Kidney (tissue), 14 donors: ENCODE results near the gene WWOX. TPM values are rescaled to one million over a fixed set of nuclear protein-coding genes. Genes with fewer than 3 reads are reported as not detected.

Experiments
- DNase-seq, 5 donors: peaks; one replicate each; pipeline ENCODE4 v3.0.0-alpha.2; 2013 to 2020
- FAIRE-seq: peaks from 2 replicates; lab custom pipeline; 2012; peaks lifted over from hg19 to GRCh38; lab: Jason Lieb, UNC
- H3K27ac ChIP-seq, 2 donors: one replicate each; pipeline ENCODE4 v1.7.0; 2013; ENCODE audit warnings: low read depth in 2 of 2, low read length in 2 of 2, inconsistent platforms in 1 of 2
- H3K27me3 ChIP-seq: one replicate; pipeline ENCODE4 v1.7.1; 2013; ENCODE audit warnings: low read length, inconsistent platforms; ENCODE audit not compliant: control insufficient read depth, insufficient read depth
- H3K36me3 ChIP-seq, 3 donors: one replicate each; pipeline versions ENCODE4 v1.7.0 to v1.7.1; 2013; ENCODE audit warnings: low read length in 3 of 3, control low read depth in 1 of 3, inconsistent platforms in 1 of 3; ENCODE audit not compliant: insufficient read depth in 3 of 3, control insufficient read depth in 2 of 3
- H3K4me1 ChIP-seq, 3 donors: one replicate each; pipeline versions ENCODE4 v1.7.0 to v1.7.1; 2013; ENCODE audit warnings: low read length in 3 of 3, inconsistent platforms in 1 of 3, low read depth in 1 of 3; ENCODE audit not compliant: control insufficient read depth in 2 of 3, insufficient read depth in 2 of 3
- H3K4me3 ChIP-seq, 3 donors: one replicate each; pipeline versions ENCODE4 v1.7.0 to v1.8.1; 2013; ENCODE audit warnings: low read length in 3 of 3, control low read depth in 1 of 3, inconsistent platforms in 1 of 3
- H3K9ac ChIP-seq, 3 donors: one replicate each; pipeline versions ENCODE4 v1.7.0 to v1.7.1; 2013; ENCODE audit warnings: low read length in 3 of 3, control low read depth in 1 of 3, inconsistent platforms in 1 of 3
- H3K9me3 ChIP-seq, 3 donors: one replicate each; pipeline versions ENCODE4 v1.7.0 to v1.7.1; 2013; ENCODE audit warnings: low read length in 3 of 3, control low read depth in 1 of 3, inconsistent platforms in 1 of 3; ENCODE audit not compliant: control insufficient read depth in 2 of 3, insufficient read depth in 1 of 3
- intact Hi-C: fragments of 100-400 bp; cut with DNase I; formaldehyde crosslinking; loops from one replicate; pipeline ENCODE4 v1.11.1; 2022
- polyA plus RNA-seq: library from polyadenylated mRNA; stranded (reverse); fragments of 350-450 nt; fragmentation: Illumina TruSeq; extraction: RNeasy Lipid Tissue Mini Kit (QIAGEN cat#74804); gene quantifications from one replicate; pipeline ENCODE4 v1.2.3, GENCODE V29; 2014; ENCODE audit warnings: low read depth, low replicate concordance; ENCODE audit not compliant: insufficient read depth
- total RNA-seq: library from RNA; stranded (reverse); fragmentation: NEBNext Ultra II Directional; extraction: Animal tissue kit (Norgen Biotek cat#: 25700); gene quantifications from one replicate; pipeline ENCODE4 v1.2.1, GENCODE V29; 2021
- TF ChIP-seq, protein P1 (sequence below): IDR thresholded peaks from 3 replicates; pipeline ENCODE4 v1.5.1; 2012; ENCODE audit warnings: mild to moderate bottlenecking, moderate library complexity, borderline replicate concordance; ENCODE audit not compliant: insufficient read depth; ENCODE audit errors: extremely low read depth
- donor health status: control.
- donor health status: control.
- donor health status: control.
- donor health status: control.
- donor health status: control.
- donor health status: DM: yes; HTN: yes; CAD: no.
- donor health status: Normal renal cell carcinoma (clear cell type).

The WWOX gene
- total and polyA plus RNA-seq, 2 donors from 2014 or later, result 22.5 to 30.3 TPM

- TF ChIP-seq, protein P1, sequence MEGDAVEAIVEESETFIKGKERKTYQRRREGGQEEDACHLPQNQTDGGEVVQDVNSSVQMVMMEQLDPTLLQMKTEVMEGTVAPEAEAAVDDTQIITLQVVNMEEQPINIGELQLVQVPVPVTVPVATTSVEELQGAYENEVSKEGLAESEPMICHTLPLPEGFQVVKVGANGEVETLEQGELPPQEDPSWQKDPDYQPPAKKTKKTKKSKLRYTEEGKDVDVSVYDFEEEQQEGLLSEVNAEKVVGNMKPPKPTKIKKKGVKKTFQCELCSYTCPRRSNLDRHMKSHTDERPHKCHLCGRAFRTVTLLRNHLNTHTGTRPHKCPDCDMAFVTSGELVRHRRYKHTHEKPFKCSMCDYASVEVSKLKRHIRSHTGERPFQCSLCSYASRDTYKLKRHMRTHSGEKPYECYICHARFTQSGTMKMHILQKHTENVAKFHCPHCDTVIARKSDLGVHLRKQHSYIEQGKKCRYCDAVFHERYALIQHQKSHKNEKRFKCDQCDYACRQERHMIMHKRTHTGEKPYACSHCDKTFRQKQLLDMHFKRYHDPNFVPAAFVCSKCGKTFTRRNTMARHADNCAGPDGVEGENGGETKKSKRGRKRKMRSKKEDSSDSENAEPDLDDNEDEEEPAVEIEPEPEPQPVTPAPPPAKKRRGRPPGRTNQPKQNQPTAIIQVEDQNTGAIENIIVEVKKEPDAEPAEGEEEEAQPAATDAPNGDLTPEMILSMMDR, result no peak
- intact Hi-C loops, result no loop called here
- Histone ChIP-seq H3K4me3 (no peak overlapping the region), H3K36me3 (no peaks in the 10 kb centered on the region), H3K4me1 (no peaks in the 10 kb centered on the region), H3K27ac (no peak overlapping the region), H3K27me3 (no peaks in the 10 kb centered on the region), H3K9me3 (no peaks in the 10 kb centered on the region), H3K9ac (no peak overlapping the region)
- DNase-seq, result no peak
- no peak for FAIRE-seq
These were observed 904.9 kb downstream of the WWOX start for GRCh38 chr16:79004309-79004708.

DNA sequence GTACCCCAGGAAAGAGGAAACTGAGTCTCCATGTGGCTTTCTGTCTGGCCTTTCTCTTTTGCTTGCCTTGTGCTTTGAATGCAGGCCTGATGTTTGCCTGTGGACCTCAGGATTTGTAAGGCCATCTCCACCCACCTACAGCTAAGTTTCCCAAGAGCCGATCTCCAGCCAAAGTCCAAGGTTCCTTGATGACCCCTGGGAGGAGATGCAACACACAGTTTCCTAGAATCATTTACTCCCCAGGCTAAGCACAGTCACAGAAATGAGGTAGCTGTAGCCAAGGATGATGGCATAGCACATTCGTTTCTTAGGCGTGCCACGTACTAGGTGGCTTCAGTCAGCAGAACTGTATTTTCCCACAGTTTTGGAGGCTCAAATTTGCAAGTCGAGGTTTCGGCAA, 905.6 kb downstream of the WWOX start:
- Histone ChIP-seq H3K9ac (no peak overlapping the region), H3K36me3 (no peaks in the 10 kb centered on the region), H3K27ac (no peak overlapping the region), H3K27me3 (no peaks in the 10 kb centered on the region), H3K9me3 (no peaks in the 10 kb centered on the region), H3K4me3 (no peak overlapping the region), H3K4me1 (no peaks in the 10 kb centered on the region)
- intact Hi-C loops, result no loop called here
- FAIRE-seq, result no peak
- TF ChIP-seq, protein P1, result no peak
- no peak for DNase-seq

DNA sequence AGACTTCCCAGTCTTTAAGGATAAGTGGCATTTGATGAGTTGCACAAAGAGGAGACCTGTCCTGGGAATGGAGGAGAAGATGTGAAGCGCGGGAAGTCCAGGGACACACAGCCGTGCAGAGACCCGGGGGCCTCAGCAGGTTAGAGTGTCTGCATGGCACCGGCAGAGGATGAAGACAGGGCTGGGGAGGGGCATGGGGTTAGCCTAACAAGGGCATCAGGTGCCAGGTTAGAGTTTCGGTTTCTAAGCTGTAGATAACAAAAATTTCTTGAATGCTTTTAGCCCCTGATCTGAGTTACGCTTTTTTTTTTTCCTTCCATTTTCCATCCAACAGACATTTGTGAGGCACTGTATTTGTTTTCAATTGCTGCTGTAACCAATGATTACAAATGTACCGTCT, 906.8 kb downstream of the WWOX start:
- FAIRE-seq, result no peak

More for the DNA sequence above, 906.8 kb downstream of the WWOX start:
- Histone ChIP-seq H3K4me1 (no peaks in the 10 kb centered on the region), H3K27ac (no peak overlapping the region), H3K4me3 (no peak overlapping the region), H3K27me3 (no peaks in the 10 kb centered on the region), H3K36me3 (no peaks in the 10 kb centered on the region), H3K9ac (no peak overlapping the region), H3K9me3 (no peaks in the 10 kb centered on the region)
- no peak for DNase-seq
- intact Hi-C loops, result no loop called here
- TF ChIP-seq, protein P1, result no peak
